H7 (cell line): ENCODE results near the gene NXPH1. TPM values are rescaled to one million over a fixed set of nuclear protein-coding genes. Genes with fewer than 3 reads are reported as not detected.

Experiments used
- DNase-seq: peaks from one replicate; pipeline ENCODE4 v3.0.0; 2012
- H3K27me3 ChIP-seq: 2 replicates; pipeline ENCODE4 v1.6.0; 2011; ENCODE audit warnings: mild to moderate bottlenecking, low read length; ENCODE audit not compliant: control insufficient read depth, insufficient read depth
- H3K36me3 ChIP-seq: replicated peaks from 2 replicates; pipeline ENCODE4 v1.5.1; 2011; ENCODE audit warnings: low read length; ENCODE audit not compliant: control insufficient read depth, insufficient read depth
- H3K4me3 ChIP-seq: 2 replicates; pipeline ENCODE4 v1.5.1; 2011; ENCODE audit warnings: low read depth, mild to moderate bottlenecking, control low read depth, low read length, moderate library complexity; ENCODE audit not compliant: insufficient read depth
- total RNA-seq: library from RNA; depleted of rRNA; stranded (reverse); fragments of >200 nt; shearing (Covaris generic); gene quantifications from 2 replicates; pipeline ENCODE4 v1.2.3, GENCODE V29; 2014; rRNA removed

NXPH1 gene
- 0.10 and 0.37 TPM in 2 replicates for total RNA-seq

DNA sequence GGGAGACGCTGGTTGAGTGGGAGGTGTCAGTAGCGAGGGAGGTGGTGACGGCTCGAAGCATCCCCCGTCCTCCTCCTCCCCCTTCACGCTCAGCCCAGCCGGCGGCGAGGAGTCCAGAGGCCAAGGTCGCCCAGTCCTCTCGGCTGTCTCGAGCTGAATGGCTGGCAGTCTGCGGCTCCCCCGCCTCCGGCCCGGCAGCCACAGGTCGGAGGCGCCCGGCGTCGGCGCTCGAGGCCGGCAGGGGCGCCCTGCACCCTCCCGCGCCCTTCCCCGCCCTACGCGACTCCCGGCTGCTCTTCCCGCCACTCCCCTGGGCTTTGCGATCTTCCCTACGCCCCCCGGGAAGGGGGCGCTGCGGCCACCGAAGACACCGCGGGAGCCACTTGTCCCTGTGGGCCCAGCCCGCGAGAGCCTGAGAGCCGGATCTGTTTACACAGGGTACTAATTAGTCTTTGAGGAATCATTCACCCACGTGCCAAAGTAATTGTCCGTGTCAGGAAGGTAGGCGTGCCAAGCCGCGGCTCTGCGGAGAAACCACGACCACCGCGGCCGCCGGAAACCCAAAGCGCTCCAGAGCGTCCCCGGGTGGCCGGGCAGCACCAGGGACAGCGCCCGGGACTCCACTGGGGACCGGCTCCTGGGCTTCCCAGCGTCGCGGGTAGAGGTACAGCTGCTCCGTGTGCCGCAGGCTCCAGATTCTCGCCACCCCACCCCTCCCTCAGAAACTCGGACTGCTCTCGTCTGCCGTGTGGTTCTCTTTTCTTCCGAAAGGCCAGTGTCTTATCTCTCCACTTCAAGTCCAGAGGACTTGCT, at the start of gene NXPH1:
Gene NXPH1 (plus strand): TSS at position 133 of the 813 bp plus-strand sequence.
- Histone ChIP-seq H3K4me3 (peak within 1 kb of the TSS; percentile 30), H3K36me3 (no peaks in the 10 kb centered on the region), H3K27me3 (peaks cover 80% of the 10 kb centered on the region)
- peak; percentile 91 for DNase-seq

DNA sequence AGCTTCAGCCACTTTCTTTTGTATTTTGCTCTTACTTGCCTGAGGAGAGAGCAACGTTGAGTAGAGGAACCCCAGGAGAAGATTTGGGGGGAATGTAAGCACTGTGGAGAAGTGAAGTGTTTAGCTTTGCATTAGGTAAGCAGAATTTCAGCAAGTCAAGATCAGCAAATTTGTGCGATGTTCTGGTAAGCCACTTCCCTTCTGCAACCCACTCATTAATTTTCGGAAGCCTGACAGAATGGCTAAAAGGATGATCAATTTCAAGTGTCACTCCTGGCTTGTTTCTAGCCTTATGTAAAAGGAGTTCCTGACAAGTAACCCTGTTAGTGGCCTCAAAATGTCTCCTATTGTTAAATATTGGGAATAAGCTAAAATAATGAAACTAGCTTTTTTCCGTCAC, 48.5 kb upstream of the NXPH1 start:
- no peak for DNase-seq
- H3K36me3 ChIP-seq = no peaks in the 10 kb centered on the region
- H3K27me3 ChIP-seq = no peaks in the 10 kb centered on the region
- no peak overlapping the region for H3K4me3 ChIP-seq

DNA sequence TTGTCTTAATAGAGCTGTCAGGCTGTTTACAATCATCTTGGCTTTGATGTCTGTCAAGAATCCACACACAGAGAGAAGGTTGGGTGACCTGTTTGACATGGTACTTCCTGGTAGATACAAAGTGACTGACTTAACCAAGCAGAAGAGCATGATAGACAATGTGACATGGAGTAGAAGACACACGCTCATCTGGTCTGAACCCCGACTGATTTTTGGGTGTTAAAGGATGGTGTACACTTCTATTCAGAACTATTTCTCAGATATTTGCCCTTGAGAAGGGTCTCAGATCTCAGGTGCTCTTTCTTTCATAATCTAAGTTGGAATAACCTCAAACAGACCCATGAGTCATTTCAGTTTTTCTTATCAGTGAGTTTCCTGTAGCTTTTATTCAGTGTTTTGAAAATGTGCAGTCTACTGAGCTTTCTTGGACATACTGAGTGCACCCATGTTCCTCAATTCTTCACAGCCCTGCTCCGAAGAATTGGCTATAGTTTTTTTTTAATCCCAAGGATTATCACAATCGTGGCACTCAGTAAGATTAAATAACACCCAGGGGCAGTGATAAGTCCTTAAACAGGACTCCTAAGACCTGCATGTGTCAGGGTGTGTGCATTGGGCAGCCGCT, 46.4 kb upstream of the NXPH1 start:
- no peaks in the 10 kb centered on the region for H3K27me3 ChIP-seq

DNA sequence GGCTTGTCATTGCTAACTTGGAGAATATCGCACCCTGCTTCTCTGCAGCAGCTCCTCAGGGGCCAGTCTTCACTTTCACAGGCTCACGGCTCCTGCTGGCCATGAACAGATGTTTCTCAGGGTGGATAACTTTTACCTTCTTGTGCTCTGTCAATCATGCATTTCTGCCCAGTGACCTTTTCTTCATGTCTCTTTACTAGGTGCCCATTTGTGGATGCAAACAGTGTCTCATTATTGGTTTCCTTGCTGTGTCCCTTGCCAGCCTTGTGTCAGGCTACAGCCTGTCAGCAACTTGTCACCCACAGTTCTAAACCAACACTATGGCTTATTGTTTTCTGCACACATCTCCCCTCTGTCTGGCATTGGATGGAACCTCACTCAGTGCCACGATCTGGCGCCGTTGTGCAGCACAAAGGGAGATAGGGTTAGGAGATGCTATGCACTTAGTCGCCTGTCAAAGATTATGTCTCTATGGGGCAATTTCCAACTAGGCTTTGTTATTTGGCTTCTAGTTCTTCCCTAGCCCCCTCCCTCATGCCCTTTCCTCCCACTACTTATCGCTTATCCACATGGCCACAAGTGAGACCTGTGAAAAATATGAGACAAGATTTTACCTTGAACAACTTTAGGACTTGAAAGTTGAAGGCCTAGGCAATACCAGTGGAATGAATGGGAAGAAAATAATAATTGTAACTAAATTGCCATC, 45.7 kb upstream of the NXPH1 start:
- Histone ChIP-seq H3K36me3 (no peaks in the 10 kb centered on the region), H3K4me3 (no peak overlapping the region), H3K27me3 (no peaks in the 10 kb centered on the region)
- no peak for DNase-seq

More for the DNA sequence above, 46.4 kb upstream of the NXPH1 start:
- no peak overlapping the region for H3K4me3 ChIP-seq
- no peak for DNase-seq
- no peaks in the 10 kb centered on the region for H3K36me3 ChIP-seq

DNA sequence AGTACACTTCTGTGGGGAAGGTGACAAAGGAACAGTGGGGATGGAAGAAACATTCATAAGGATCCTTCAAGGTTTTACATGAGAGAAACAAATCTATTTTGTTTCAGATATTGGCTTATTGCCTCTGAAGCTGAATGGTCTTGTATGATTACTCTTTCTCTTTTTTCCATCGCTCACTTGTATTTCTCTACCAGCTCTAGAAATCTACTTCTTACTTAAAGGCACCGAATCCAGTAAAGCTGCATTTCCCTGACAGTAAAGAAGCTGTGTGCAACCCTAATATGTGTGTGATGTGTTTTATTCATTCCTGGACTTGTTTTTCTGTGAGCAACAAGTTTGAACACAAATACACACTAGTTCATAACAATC, 45.2 kb upstream of the NXPH1 start:
- DNase-seq = no peak
- no peak overlapping the region for H3K4me3 ChIP-seq
- H3K27me3 ChIP-seq = no peaks in the 10 kb centered on the region
- no peaks in the 10 kb centered on the region for H3K36me3 ChIP-seq

DNA sequence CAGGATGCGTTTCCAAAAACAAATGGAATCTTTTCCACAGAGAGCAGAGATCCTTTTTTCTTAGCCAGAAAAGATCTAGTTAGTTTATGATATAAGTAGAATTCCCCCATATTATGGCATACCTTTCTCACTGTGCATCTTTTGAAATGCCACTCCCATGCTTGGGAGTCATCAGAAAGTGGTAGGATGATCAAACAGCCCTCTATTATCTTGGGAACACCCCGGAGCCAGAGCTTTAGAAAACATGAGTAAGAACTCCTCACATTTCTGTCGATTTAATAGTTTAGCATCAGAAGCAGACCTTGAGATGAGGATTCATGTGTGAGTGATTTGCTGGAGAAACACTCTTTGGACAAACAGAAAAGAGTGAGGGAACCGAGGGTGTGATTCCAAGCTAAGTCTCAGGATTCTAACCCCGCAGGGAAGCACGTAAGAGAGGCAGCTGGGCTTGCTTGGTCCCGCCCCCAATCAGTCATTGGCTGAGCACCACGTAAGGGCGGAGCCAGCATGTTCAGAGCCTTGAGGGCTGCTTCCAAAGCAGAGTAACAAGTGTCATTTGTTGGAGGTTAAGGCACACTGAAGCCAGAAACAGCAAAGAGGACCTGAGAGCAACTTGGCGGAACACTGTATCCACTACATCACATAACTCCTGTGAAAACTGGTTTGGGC, 43.7 kb upstream of the NXPH1 start:
- Histone ChIP-seq H3K27me3 (no peaks in the 10 kb centered on the region), H3K36me3 (no peaks in the 10 kb centered on the region), H3K4me3 (peak overlapping the region; percentile 31)
- peak; percentile 74 for DNase-seq

DNA sequence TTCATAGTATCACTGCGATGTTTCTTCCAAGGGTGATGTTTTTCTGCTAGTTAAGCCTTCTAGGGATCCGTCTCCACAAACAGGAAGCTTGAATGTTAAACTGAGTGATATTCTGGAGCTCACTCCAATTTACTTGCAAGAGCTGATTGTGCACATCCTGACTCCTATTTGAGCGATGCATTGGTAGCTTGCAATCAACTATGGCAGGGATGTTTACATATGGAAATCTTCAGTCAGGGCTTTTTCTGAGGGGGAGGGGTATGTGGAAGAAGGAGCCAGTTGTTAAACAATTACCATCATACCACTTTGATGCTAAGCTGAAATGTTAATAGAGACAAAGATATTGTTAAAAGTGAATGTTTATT, 43.2 kb upstream of the NXPH1 start:
- Histone ChIP-seq H3K36me3 (no peaks in the 10 kb centered on the region), H3K4me3 (peak overlapping the region; percentile 31), H3K27me3 (no peaks in the 10 kb centered on the region)
- DNase-seq = no peak

DNA sequence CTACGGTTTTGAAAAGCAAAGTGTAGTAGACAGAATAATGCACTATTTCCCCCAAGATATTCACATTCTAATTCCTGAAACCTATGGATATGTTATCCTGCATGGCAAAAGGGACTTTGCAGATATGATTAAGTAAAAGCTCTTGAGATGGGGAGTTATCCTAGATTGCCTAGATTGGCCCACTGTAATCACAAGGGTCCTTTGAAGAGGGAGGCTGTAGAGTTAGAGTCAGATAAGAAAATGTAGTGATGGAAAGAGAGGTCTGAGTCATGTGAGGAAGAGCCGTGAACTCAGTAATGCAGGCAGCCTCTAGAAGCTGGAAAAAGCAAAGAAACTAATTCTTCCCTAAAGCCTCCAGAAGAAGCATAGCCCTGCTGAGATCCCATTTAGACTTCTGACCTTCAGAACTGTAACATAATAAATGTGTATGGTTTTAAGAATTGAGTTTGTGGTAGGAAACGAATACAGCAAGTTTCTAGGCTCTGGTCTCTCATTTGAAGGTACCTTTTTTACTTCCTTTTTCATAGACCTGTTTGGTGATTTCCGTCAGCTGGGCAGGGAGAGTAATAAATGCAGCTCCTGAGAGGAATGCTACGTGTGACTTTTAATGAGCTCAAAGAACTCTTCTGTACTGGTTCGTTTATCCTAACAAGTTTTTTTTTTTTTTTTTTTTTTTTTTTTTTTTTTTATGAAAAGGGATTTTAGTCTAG, 41.9 kb upstream of the NXPH1 start:
- no peak for DNase-seq
- Histone ChIP-seq H3K36me3 (no peaks in the 10 kb centered on the region), H3K4me3 (no peak overlapping the region), H3K27me3 (no peaks in the 10 kb centered on the region; the same call in 1 of the 2 replicates)

DNA sequence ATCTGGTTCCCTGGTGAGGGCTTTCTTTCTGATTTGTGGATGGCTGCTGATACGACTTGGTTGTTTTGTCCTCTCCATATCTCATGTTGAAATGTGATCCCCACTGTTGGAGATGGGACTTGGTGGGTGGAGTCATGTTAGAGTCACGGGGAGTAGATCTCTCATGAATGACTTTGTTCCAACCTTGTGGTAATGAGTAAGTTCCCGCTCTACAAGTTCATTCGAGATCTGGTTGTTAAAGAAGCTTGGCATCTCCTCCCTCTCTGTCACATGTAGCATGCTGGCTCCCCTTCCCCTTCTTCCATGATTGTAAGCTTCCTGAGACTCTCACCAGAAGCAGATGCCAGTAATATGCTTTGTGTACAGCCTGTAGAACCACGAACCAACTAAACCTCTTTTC, 37.1 kb upstream of the NXPH1 start:
- DNase-seq = no peak
- Histone ChIP-seq H3K4me3 (no peak overlapping the region), H3K36me3 (no peaks in the 10 kb centered on the region), H3K27me3 (no peaks in the 10 kb centered on the region; the same call in 1 of the 2 replicates)

DNA sequence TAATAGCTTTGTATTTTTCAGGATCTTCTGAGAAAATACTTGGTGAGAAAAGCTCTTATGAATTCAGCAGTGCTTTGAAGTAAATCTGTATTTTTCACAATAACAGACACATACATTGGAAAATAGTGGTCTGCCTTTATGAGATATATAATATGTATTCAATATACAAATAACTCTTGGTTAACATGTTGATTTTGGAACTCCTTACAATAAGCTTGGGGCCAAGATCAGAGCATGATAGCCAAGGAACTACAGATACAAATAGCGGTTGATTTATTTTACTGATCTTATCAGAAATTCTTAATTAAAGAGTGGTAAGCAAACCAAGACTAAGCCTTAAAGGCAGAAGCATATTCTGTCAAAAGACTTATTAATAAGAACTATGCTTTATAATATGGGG, 24.5 kb upstream of the NXPH1 start:
- no peaks in the 10 kb centered on the region for H3K36me3 ChIP-seq
- no peak for DNase-seq
- H3K4me3 ChIP-seq = no peak overlapping the region
- no peaks in the 10 kb centered on the region for H3K27me3 ChIP-seq

DNA sequence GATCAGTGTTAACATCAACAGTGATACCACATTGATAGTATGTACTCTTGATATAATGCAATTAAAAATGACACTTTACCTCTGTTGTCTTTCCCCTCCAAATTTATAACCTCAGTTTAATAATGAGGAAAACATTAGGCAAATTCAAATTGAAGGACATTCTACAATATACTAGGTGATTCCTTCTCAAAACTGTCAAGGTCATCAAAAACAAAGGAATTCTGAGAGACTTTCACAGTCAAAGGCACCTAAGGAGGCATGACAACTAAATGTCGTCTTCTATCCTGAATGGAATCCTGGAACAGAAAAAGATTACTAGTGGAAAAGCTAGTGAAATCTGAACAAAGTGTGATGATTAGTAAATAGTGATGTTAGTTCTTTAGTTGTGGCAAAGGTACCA, 22.3 kb upstream of the NXPH1 start:
- no peak for DNase-seq
- Histone ChIP-seq H3K27me3 (no peaks in the 10 kb centered on the region), H3K4me3 (no peak overlapping the region), H3K36me3 (no peaks in the 10 kb centered on the region)

DNA sequence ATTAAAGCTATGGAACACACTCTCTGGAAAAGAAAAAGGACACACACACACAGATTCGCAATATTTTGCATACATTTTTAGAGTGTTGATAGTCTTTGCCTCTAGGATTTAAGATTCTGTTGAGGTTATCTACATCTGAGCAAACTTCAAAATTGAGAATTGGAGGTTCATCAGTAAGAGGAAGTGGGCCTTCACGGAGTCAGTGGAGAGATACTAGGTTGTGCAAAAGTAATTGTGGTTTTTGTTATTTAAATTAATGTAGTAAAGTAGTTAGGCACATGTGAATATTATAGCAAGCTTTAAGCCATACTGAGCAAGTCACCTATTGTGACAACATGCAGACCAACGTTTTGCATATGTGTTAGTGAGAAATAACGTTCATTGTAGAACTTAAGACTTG, 19.8 kb upstream of the NXPH1 start:
- Histone ChIP-seq H3K4me3 (no peak overlapping the region), H3K36me3 (no peaks in the 10 kb centered on the region), H3K27me3 (no peaks in the 10 kb centered on the region)
- no peak for DNase-seq

DNA sequence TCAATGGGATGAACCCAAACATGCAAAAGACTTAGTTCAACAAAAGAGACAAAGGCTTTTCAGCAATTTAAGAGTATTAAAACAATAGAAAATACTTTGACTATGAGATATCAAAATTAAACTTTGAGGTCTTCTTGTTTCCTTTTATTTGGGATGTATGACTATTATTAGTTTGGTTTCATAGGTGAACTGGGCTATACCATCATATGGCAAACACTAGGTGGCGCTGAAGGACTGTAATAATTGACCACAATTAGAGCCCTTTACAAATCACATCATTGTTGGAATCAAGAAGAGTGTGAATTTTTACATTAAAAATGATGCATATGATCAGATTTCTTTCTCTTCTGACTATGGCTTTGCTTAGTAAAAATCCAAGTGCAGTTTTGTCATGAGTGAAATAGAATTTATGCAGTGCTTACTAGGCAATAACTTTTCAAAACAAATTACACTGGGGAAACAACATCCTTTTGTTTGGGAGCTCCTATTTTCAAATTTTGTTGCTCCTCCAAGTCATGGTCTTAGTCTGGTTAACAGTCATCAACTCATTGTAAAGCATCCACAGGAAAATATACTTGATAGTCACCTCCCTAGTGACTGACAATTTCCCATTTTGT, 14.7 kb upstream of the NXPH1 start:
- DNase-seq = peak; percentile 42
- Histone ChIP-seq H3K36me3 (no peaks in the 10 kb centered on the region), H3K4me3 (no peak overlapping the region), H3K27me3 (no peaks in the 10 kb centered on the region)

DNA sequence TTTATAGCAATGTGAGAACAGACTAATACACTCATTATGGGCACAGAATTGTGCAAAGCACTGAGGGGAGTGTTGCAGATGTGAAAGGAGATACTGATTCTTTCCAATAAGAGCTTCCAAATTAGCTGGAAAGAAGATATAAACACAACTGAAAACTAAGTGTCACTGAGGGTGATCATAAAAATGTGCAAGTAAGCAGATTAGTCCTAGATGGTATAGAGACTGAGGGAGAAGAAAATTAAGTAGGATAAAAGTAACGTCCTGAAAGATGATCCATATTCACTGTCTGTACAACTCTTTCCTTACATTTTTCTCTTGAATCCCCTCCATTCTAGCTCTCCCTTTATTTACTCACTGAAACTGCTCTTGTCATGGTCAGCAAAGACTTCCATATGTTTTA, 11.2 kb upstream of the NXPH1 start:
- Histone ChIP-seq H3K27me3 (no peaks in the 10 kb centered on the region; the same call in 1 of the 2 replicates), H3K36me3 (no peaks in the 10 kb centered on the region), H3K4me3 (no peak overlapping the region)
- DNase-seq = no peak
